ENCODE data around the gene DESI1.
"Not testable (repeated sequence)": the region's sequence is repeated elsewhere in the genome, so short reads cannot be mapped to it uniquely, and the experiment has no call there.

GRCh38 chr22:41631615-41632014 lies 10.8 kb upstream of the DESI1 start:
- TF ChIP-seq, protein P1, sequence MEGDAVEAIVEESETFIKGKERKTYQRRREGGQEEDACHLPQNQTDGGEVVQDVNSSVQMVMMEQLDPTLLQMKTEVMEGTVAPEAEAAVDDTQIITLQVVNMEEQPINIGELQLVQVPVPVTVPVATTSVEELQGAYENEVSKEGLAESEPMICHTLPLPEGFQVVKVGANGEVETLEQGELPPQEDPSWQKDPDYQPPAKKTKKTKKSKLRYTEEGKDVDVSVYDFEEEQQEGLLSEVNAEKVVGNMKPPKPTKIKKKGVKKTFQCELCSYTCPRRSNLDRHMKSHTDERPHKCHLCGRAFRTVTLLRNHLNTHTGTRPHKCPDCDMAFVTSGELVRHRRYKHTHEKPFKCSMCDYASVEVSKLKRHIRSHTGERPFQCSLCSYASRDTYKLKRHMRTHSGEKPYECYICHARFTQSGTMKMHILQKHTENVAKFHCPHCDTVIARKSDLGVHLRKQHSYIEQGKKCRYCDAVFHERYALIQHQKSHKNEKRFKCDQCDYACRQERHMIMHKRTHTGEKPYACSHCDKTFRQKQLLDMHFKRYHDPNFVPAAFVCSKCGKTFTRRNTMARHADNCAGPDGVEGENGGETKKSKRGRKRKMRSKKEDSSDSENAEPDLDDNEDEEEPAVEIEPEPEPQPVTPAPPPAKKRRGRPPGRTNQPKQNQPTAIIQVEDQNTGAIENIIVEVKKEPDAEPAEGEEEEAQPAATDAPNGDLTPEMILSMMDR (IDR thresholded peaks at IDR 0.05 in 4 of 5, conservative IDR thresholded peaks at IDR 0.05 in 1 of 5) = not testable (repeated sequence)
- TF ChIP-seq POLR2A (IDR thresholded peaks at IDR 0.05) = not testable (repeated sequence)

Measured in gastrocnemius medialis (tissue), 4 donors.